Calu3 (cell line): ENCODE measurements around the gene PIGU. TPM values are rescaled to one million over a fixed set of nuclear protein-coding genes. Genes with fewer than 3 reads are reported as not detected.
A peak's percentile ranks its signal among the peaks of the same experiment; 100 is the strongest.

ENCODE experiments used
- BruUV-seq: library from RNA; stranded (reverse); fragments of 400-500 nt; replicated peaks from 2 replicates; lab custom pipeline; 2021; lab: Mats Ljungman, UMichigan
- CTCF ChIA-PET: fragments of 300-600 bp; sonication (Branson Sonifier 250); formaldehyde crosslinking; loops from one replicate; lab custom pipeline; 2022; ENCODE audit warnings: antibody characterized with exemption; lab: Charles Lee
- DNase-seq: peaks from one replicate; pipeline ENCODE4 v3.0.0; 2022
- H3K27ac Mint-ChIP-seq: one replicate; pipeline ENCODE4 v1.8.0; 2022; ENCODE audit warnings: mixed read lengths; ENCODE audit not compliant: unreplicated experiment
- H3K27me3 Mint-ChIP-seq: one replicate; pipeline ENCODE4 v1.8.0; 2022; ENCODE audit warnings: mixed read lengths; ENCODE audit not compliant: unreplicated experiment
- H3K36me3 Mint-ChIP-seq: one replicate; pipeline ENCODE4 v1.8.0; 2022; ENCODE audit warnings: mild to moderate bottlenecking, moderate library complexity, mixed read lengths; ENCODE audit not compliant: insufficient read depth, unreplicated experiment
- H3K4me1 Mint-ChIP-seq: one replicate; pipeline ENCODE4 v1.8.0; 2022; ENCODE audit warnings: mild to moderate bottlenecking, low read depth, mixed read lengths; ENCODE audit not compliant: unreplicated experiment
- H3K4me3 Mint-ChIP-seq: one replicate; pipeline ENCODE4 v1.8.0; 2022; ENCODE audit warnings: mild to moderate bottlenecking, low read depth, moderate library complexity, mixed read lengths; ENCODE audit not compliant: unreplicated experiment
- H3K9me3 Mint-ChIP-seq: one replicate; pipeline ENCODE4 v1.8.0; 2022; ENCODE audit warnings: low read depth, mixed read lengths; ENCODE audit not compliant: unreplicated experiment
- CTCF ChIP-seq: fragments of 200-600 bp; IDR thresholded peaks from one replicate; pipeline ENCODE4 v1.8.0; 2022; ENCODE audit warnings: antibody characterized with exemption; ENCODE audit not compliant: unreplicated experiment
- intact Hi-C: fragments of 100-400 bp; cut with micrococcal nuclease; formaldehyde crosslinking; loops from one replicate; pipeline ENCODE4 v1.10.0; 2022; ENCODE audit not compliant: unreplicated experiment
- total RNA-seq: library from RNA; stranded (reverse); gene quantifications from 2 replicates; pipeline ENCODE4 v1.2.3, GENCODE V29; 2022

Gene PIGU
- total RNA-seq, 1 experiment from 2014 or later = 42.8 TPM

GRCh38 chr20:34579979-34580940 is 96.6 kb downstream of the PIGU start:
- DNase-seq = no peak
- TF ChIP-seq CTCF = no peak
- Mint-ChIP-seq H3K4me1 (peaks cover 17% of the 10 kb centered on the region), H3K36me3 (no peaks in the 10 kb centered on the region), H3K27ac (no peak overlapping the region), H3K9me3 (no peaks in the 10 kb centered on the region), H3K4me3 (no peak overlapping the region), H3K27me3 (no peaks in the 10 kb centered on the region)
- intact Hi-C loops = loop anchor here (1.0 to 2.0 kb wide), 3 partner anchors 128 to 193 kb away; no protein-coding TSS in a partner anchor
- CTCF ChIA-PET = interaction anchor here (0.8 to 2.6 kb wide), 3 partner anchors 128 to 189 kb away, joined by 3 to 34 read pairs (median 19); no protein-coding TSS in a partner anchor
- no TSS peak for BruUV-seq

GRCh38 chr20:34579191-34579978 is 97.5 kb downstream of the PIGU start:
- Mint-ChIP-seq H3K9me3 (no peaks in the 10 kb centered on the region), H3K27me3 (no peaks in the 10 kb centered on the region), H3K4me3 (no peak overlapping the region), H3K36me3 (no peaks in the 10 kb centered on the region), H3K27ac (no peak overlapping the region), H3K4me1 (peaks cover 17% of the 10 kb centered on the region)
- peak; percentile 71 for DNase-seq
- peak; percentile 64 for TF ChIP-seq CTCF
- CTCF ChIA-PET = interaction anchor here (0.6 to 2.6 kb wide), 7 partner anchors 10 to 190 kb away, joined by 3 to 34 read pairs (median 3); no protein-coding TSS in a partner anchor
- BruUV-seq = no TSS peak
- intact Hi-C loops = loop anchor here (1.0 to 2.0 kb wide), 3 partner anchors 129 to 194 kb away; no protein-coding TSS in a partner anchor

GRCh38 chr20:34578521-34578920 is 98.4 kb downstream of the PIGU start:
- CTCF ChIA-PET = interaction anchor here (1.0 to 2.6 kb wide), 6 partner anchors 9 to 192 kb away, joined by 3 to 34 read pairs (median 4); no protein-coding TSS in a partner anchor
- Mint-ChIP-seq H3K27me3 (no peaks in the 10 kb centered on the region), H3K9me3 (no peaks in the 10 kb centered on the region), H3K27ac (no peak overlapping the region), H3K36me3 (no peaks in the 10 kb centered on the region), H3K4me1 (peaks cover 17% of the 10 kb centered on the region), H3K4me3 (no peak overlapping the region)
- intact Hi-C loops = loop anchor here (2.0 kb wide), 1 partner anchor 190 kb away; no protein-coding TSS in a partner anchor
- DNase-seq = no peak
- BruUV-seq = no TSS peak
- no peak for TF ChIP-seq CTCF

GRCh38 chr20:34578025-34578424 is 98.9 kb downstream of the PIGU start:
- CTCF ChIA-PET = interaction anchor here (1.0 kb wide), 1 partner anchor 192 kb away, joined by 3 read pairs; no protein-coding TSS in a partner anchor
- no peaks in the 10 kb centered on the region for H3K9me3 Mint-ChIP-seq
- H3K36me3 Mint-ChIP-seq = no peaks in the 10 kb centered on the region
- intact Hi-C loops = loop anchor here (2.0 kb wide), 1 partner anchor 191 kb away; no protein-coding TSS in a partner anchor
- no peaks in the 10 kb centered on the region for H3K27me3 Mint-ChIP-seq
- TF ChIP-seq CTCF = no peak
- peaks cover 17% of the 10 kb centered on the region for H3K4me1 Mint-ChIP-seq
- no peak overlapping the region for H3K4me3 Mint-ChIP-seq
- BruUV-seq = no TSS peak
- no peak for DNase-seq
- no peak overlapping the region for H3K27ac Mint-ChIP-seq
